Neural cell (in vitro differentiated cells): ENCODE results near the gene ADGRD1.

ENCODE experiments used
- CTCF ChIP-seq: fragments of 450-650 bp; IDR thresholded peaks from 2 replicates; pipeline ENCODE4 v1.5.1; 2014; ENCODE audit warnings: antibody characterized with exemption, mild to moderate bottlenecking, moderate library complexity; ENCODE audit not compliant: poor library complexity, severe bottlenecking
- SMC3 ChIP-seq: fragments of 450-650 bp; conservative IDR thresholded peaks from 2 replicates; pipeline ENCODE4 v1.6.1; 2014; ENCODE audit warnings: antibody characterized with exemption, mild to moderate bottlenecking, moderate library complexity; ENCODE audit not compliant: poor library complexity

GRCh38 chr12:131085816-131086591, 132.3 kb downstream of the ADGRD1 start:
- TF ChIP-seq CTCF (no peak), SMC3 (no peak)
